ENCODE data around the gene RFX3.

Gene RFX3

DNA sequence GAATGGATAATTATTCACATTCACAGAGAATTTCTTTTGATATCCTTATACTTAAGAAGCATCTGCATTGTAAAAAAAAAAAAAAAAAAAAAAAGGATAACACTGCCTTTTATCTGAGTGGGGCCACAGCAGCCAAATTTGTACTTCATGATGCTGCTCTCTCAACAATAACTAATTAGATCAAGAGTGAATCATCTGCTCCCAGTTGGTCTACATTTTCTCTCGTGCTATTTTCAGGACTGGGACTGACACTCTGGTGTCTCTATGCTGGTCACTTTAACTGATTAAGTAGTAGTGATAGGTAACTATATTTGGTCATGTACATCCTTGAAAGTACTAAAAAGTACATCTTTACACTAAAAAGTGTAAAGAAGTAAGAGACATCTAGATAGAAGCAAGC lies 90.1 kb downstream of the RFX3 start:
- Mint-ChIP-seq H3K4me1 (peaks cover 24% of the 10 kb centered on the region), H3K36me3 (peaks cover 24% of the 10 kb centered on the region), H3K27me3 (no peaks in the 10 kb centered on the region), H3K9me3 (peaks cover 5% of the 10 kb centered on the region), H3K27ac (peak overlapping the region; percentile 2), H3K4me3 (no peak overlapping the region)

DNA sequence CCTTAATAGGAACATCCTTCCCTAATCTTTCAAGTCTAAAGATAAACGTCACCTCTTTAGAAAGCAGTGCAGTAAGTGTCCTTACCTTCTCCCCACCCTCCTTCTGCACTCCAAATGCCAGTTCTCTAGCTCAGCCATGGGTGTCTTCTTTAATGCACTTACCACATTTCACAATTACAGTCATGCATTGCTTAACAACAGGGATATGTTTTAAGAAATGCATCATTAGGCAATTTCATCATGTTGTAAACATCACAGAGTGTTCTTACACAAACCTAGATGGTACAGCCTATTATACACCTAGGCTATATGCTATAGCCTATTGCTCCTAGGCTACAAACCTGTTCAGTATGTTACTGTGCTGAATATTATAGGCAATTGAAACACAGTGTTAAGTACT lies 91.2 kb downstream of the RFX3 start:
- Mint-ChIP-seq H3K36me3 (peaks cover 24% of the 10 kb centered on the region), H3K27ac (no peak overlapping the region)

DNA sequence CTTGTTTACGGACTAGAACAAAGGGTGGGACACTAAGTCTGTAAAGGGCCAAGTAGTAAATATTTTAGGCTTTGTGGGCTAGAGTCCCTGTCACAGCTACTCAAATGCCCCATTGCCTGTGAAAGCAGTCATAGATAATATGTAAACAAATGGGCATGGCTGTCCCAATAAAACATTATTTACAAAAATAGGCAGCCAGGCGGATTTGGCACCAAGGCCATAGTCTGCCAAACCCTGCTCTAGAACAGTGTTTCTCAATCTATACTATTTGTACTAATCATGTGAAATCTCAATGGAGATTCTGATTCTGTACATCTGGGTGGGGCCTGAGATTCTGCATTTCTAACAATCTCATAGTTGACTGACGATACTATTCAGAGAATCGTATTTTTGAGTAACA lies 92.0 kb downstream of the RFX3 start:
- no peak overlapping the region for H3K27ac Mint-ChIP-seq
- H3K4me3 Mint-ChIP-seq = no peak overlapping the region
- H3K27me3 Mint-ChIP-seq = no peaks in the 10 kb centered on the region
- peaks cover 24% of the 10 kb centered on the region for H3K36me3 Mint-ChIP-seq
- peaks cover 5% of the 10 kb centered on the region for H3K9me3 Mint-ChIP-seq
- H3K4me1 Mint-ChIP-seq = peaks cover 13% of the 10 kb centered on the region

More for the DNA sequence above, 91.2 kb downstream of the RFX3 start:
- H3K4me1 Mint-ChIP-seq = peaks cover 19% of the 10 kb centered on the region
- peaks cover 5% of the 10 kb centered on the region for H3K9me3 Mint-ChIP-seq
- no peak overlapping the region for H3K4me3 Mint-ChIP-seq
- no peaks in the 10 kb centered on the region for H3K27me3 Mint-ChIP-seq

DNA sequence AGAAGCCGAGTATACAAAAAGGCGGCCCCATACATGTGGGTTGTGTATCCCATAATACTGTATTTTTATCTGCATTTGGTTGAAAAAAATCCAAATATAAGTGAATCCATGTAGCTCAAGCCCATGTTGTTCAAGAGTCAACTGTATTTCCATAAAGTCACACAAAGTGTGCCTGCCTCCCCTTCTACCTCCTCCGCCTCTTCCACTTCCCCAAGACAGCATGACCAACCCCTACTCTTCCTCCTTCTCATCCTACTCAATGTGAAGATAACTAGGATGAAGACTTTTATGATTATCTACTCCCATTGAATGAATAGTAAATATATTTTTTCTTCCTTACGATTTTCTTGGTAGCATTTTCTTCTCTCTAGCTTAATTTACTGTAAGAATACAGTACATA lies 92.7 kb downstream of the RFX3 start:
- no peaks in the 10 kb centered on the region for H3K27me3 Mint-ChIP-seq
- no peak overlapping the region for H3K4me3 Mint-ChIP-seq
- H3K4me1 Mint-ChIP-seq = peaks cover 9% of the 10 kb centered on the region
- H3K36me3 Mint-ChIP-seq = peaks cover 25% of the 10 kb centered on the region
- peaks cover 5% of the 10 kb centered on the region for H3K9me3 Mint-ChIP-seq
- H3K27ac Mint-ChIP-seq = no peak overlapping the region

DNA sequence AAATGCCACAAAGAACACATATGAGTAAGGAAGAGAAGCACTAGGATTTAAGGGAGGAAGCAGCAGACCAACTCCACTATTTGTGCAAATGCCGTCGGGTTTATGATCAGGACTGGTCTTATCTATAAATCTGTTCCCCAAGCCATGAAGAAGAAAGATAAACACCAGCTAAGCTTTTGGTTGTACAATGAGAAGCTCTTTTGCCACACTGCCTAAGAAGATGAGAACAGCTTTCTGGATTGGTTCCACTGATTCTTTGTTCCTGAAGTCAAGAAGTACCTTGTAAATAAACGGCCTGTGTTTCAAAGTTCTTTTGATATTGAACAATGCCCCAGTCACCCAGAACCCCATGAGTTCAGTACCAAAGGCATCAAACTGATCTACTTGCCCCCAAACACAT lies 93.9 kb downstream of the RFX3 start:
- Mint-ChIP-seq H3K9me3 (peaks cover 6% of the 10 kb centered on the region), H3K4me3 (no peak overlapping the region), H3K36me3 (peaks cover 26% of the 10 kb centered on the region), H3K27me3 (no peaks in the 10 kb centered on the region), H3K4me1 (peaks cover 9% of the 10 kb centered on the region), H3K27ac (no peak overlapping the region)

DNA sequence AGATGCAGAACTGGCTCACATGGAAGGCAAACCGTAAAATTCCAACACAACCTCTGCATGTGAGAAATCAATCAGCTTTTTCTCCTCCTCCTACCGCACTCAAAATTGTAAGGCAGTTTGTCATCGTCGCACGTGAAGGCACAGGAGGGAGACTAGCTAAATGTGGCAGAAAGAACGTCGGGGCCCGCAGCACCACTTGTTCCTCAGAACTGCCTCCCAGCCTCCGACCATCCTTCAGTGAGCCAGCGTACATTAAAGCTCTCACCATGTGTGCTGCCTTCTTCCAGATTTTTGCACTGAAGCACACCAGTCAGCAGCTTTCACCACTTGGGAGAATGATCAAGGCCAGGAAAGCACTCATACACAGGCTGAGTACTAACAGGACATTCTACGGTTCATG lies 105.9 kb downstream of the RFX3 start:
- Mint-ChIP-seq H3K4me3 (no peak overlapping the region), H3K36me3 (peaks cover 9% of the 10 kb centered on the region), H3K27me3 (no peaks in the 10 kb centered on the region), H3K4me1 (peaks cover 25% of the 10 kb centered on the region), H3K27ac (no peak overlapping the region), H3K9me3 (no peaks in the 10 kb centered on the region)

DNA sequence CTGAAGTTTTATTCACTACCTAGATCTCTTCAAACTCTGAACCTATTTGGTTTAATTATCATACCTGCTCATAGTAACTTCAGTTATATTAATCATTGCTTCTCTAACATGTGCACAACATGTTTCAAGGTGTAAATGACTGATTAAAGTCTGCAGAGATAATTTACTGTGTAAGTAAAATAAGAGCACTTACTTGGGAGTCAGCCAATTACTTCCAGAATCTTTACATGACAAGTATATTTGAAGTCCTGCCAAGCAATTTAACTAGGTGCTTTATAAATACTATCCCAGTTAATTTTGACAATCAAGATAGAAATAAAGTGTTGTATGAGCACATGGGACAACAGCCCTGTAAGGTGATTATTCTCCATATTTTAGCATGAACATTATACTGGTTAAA lies 109.9 kb downstream of the RFX3 start:
- Mint-ChIP-seq H3K36me3 (peaks cover 7% of the 10 kb centered on the region), H3K4me1 (peaks cover 16% of the 10 kb centered on the region), H3K4me3 (no peak overlapping the region), H3K27ac (no peak overlapping the region), H3K27me3 (no peaks in the 10 kb centered on the region), H3K9me3 (no peaks in the 10 kb centered on the region)

DNA sequence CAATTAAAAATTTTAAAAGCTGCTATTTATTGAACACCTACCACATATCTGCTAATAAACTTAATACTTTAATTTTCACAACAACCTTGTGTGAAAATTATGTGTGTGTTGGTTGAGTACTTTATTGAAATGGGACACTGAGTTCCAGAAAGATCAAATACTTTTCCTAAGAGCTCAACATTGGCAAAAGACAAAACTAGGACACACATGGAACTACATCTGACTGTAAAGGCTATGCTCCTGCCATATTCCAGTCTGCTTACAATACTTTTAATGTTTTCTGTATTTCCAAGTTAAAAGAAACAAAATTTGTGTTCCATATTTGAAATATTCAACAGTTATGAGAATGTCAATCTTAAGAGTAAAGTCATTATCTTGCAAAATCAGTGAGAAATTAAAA lies 111.8 kb downstream of the RFX3 start:
- Mint-ChIP-seq H3K27me3 (no peaks in the 10 kb centered on the region), H3K27ac (no peak overlapping the region), H3K4me1 (peaks cover 16% of the 10 kb centered on the region), H3K4me3 (no peak overlapping the region), H3K9me3 (no peaks in the 10 kb centered on the region), H3K36me3 (peaks cover 7% of the 10 kb centered on the region)

DNA sequence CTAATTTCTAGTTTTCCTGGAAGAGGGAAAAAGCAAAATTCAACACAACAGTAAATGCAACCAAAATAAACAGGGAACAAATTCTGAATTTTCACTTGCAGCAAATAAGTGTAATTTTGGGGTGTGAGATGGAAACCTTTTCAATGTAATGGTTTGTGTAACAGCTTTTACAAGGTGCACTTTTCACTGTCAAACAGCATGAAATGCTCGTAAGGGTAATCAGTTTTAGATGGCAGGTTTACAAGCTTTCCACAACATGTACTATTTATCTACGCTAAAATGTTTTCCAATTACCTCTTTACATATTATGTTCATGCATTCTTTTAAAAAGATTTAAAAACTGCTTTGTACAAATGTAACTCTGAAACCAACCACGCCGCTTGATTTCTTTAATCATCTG lies 115.3 kb downstream of the RFX3 start:
- Mint-ChIP-seq H3K36me3 (peaks cover 3% of the 10 kb centered on the region), H3K27ac (no peak overlapping the region), H3K4me1 (peaks cover 13% of the 10 kb centered on the region), H3K4me3 (no peak overlapping the region), H3K27me3 (no peaks in the 10 kb centered on the region), H3K9me3 (no peaks in the 10 kb centered on the region)

DNA sequence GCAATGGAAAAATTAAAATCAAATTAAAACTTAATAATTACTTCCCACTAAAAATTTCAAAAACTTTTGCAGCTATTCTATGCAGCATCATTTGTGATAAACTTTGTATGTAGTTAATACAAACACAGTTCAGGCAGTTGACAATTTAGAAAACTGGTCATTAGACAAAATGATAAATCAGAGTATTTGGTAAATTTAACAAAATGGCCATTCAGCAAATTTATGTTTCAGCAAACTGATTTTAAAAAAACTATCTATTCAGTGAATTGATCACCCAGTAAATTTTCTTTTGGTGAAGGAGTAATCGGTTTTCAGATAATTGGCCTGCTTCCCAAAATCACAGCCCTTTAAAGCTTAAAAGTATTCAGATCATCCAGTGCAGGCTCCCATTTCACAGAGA lies 116.3 kb downstream of the RFX3 start:
- H3K4me3 Mint-ChIP-seq = no peak overlapping the region
- no peaks in the 10 kb centered on the region for H3K9me3 Mint-ChIP-seq
- no peak overlapping the region for H3K27ac Mint-ChIP-seq
- peaks cover 3% of the 10 kb centered on the region for H3K36me3 Mint-ChIP-seq
- peaks cover 23% of the 10 kb centered on the region for H3K4me1 Mint-ChIP-seq
- H3K27me3 Mint-ChIP-seq = no peaks in the 10 kb centered on the region

DNA sequence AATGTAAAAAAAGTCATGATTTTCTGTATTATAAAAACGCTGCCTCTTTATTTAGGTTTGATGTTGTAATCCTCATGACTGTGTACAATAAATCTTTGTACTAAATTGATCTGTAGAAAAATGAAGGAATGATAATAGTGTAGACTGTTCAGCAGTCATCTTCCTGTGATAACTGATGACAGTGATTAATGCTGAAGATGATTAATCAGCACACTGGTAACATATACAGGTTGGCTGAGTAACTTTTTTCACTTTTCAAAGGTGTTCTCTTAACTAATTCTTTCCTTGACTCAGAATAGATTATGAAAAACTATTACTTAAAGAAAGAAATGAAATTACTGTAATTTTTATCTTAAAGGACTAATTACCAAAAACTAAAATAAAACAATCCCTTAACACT lies 122.5 kb downstream of the RFX3 start:
- peaks cover 65% of the 10 kb centered on the region for H3K4me1 Mint-ChIP-seq
- peak overlapping the region; percentile 92 for H3K27ac Mint-ChIP-seq
- H3K36me3 Mint-ChIP-seq = peaks cover 3% of the 10 kb centered on the region
- peak overlapping the region; percentile 63 for H3K4me3 Mint-ChIP-seq
- no peaks in the 10 kb centered on the region for H3K9me3 Mint-ChIP-seq
- H3K27me3 Mint-ChIP-seq = no peaks in the 10 kb centered on the region

DNA sequence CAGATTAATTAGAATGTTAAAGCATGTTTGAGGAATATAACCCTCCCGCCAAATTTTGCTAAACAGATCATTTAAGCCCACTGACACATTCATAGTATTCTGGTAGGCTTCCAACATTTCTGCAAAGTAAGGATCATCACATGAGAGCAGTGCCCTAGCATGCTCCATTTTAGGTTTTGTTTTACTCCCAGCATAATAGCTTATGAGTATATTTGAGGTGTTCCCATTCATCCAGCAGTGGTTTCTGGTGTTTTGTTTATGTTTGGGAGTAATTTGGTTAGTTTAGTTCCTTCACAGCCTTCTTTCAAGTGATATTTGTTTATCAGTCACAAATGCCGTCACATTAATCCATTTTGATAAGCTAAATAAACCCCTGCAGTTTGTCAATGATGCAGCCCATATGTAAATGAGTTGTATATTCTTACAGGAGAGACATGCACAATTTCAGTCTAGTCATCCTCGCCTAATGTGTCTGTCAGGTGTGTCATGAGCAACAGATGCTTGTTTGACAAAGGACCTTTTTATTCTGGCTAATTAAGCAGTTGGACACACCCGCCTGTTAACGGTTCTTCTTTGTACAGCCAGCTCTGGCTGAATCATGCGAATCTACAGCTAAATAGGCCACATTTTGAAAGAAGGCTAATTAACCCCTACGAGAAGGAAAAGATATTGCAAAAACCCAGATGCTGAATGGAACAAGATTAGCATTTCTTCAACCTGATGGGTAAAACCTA lies 124.4 kb downstream of the RFX3 start:
- no peaks in the 10 kb centered on the region for H3K27me3 Mint-ChIP-seq
- peaks cover 4% of the 10 kb centered on the region for H3K36me3 Mint-ChIP-seq
- H3K27ac Mint-ChIP-seq = peak overlapping the region; percentile 35
- H3K4me3 Mint-ChIP-seq = no peak overlapping the region
- no peaks in the 10 kb centered on the region for H3K9me3 Mint-ChIP-seq
- H3K4me1 Mint-ChIP-seq = peaks cover 84% of the 10 kb centered on the region

DNA sequence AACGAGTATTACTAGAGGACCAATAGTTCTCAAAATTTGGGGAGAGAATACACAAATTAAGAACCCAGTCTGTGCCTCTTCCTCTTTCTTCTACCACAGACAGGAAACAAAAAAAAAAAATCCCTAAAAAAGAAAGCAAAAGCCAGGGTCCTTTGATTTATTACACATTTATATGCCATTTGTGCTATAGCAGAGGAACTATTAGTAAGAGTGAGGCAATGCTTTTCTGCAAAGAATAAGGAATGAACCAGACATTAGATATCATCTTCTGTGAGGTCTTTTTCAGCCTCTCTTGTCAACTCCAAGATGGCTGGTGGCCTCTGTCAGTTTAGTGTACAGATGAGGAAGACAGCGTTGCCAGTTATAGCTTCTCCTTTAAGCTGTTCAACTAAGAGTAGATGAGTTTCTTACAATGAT lies 127.6 kb downstream of the RFX3 start:
- Mint-ChIP-seq H3K36me3 (peaks cover 12% of the 10 kb centered on the region), H3K4me3 (peak overlapping the region; percentile 76), H3K9me3 (no peaks in the 10 kb centered on the region), H3K27ac (peak overlapping the region; percentile 96), H3K4me1 (peaks cover 62% of the 10 kb centered on the region), H3K27me3 (no peaks in the 10 kb centered on the region)

DNA sequence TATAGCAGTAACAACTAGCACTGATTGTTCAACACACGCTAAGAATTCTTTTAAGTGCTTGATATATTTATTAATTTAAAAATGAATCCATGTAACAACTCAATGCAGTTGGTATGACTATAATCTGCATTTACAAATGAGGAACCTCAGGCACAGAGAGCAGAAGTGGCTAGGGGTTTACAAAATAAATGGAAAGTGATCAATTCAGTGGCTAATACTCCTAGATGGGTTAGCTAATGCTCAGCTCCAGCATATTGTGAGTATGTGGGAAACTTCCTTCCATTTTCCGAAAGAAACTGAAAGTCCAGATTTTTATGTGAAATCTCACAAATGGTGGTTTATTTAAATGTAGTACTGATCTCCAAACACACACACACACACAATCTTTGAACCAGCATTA lies 128.0 kb downstream of the RFX3 start:
- no peaks in the 10 kb centered on the region for H3K27me3 Mint-ChIP-seq
- no peaks in the 10 kb centered on the region for H3K9me3 Mint-ChIP-seq
- H3K36me3 Mint-ChIP-seq = peaks cover 12% of the 10 kb centered on the region
- H3K4me1 Mint-ChIP-seq = peaks cover 58% of the 10 kb centered on the region
- H3K4me3 Mint-ChIP-seq = peak overlapping the region; percentile 76
- H3K27ac Mint-ChIP-seq = peak overlapping the region; percentile 96

DNA sequence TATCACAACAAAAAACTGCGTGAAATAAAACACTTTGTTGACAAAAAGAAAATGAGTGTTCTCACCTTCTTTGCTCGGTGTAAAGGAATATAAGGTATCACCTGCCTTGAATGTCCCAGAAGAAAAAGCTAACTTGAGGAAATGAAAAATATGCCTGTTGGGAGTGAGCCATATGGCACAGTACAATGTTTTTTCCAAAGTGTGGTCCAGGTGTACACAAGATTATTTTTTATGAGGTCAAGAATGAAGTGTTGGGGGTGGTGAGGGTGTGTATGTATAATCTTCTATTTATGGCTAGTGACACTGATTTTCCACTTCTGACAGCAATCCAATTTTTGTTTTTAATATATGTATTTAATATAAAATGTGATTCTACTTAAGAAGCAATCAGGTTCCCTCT lies 134.4 kb downstream of the RFX3 start:
- Mint-ChIP-seq H3K4me3 (no peak overlapping the region), H3K27ac (no peak overlapping the region), H3K36me3 (peaks cover 56% of the 10 kb centered on the region)

DNA sequence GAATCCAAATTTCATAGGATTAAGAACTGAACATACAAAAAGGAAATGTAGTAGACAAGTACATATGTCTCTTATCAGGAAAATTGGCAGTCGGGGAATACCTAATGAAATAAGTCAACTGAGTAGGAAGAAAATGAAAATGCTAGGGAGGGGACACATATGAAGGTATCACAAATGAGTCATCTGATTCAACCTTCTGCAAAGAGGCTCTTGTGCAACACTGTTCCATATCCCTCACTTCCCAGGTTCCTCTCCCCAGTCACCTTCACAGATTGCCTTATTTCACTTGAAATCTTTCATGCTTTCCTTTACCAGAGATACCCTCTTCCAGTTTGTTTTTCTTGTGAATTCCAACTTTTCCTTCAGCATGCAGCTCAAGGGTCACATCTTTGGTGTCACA lies 139.0 kb downstream of the RFX3 start:
- no peaks in the 10 kb centered on the region for H3K27me3 Mint-ChIP-seq
- H3K36me3 Mint-ChIP-seq = peaks cover 47% of the 10 kb centered on the region
- peaks cover 13% of the 10 kb centered on the region for H3K9me3 Mint-ChIP-seq
- H3K4me3 Mint-ChIP-seq = peak overlapping the region; percentile 73
- H3K27ac Mint-ChIP-seq = peak overlapping the region; percentile 84
- peaks cover 73% of the 10 kb centered on the region for H3K4me1 Mint-ChIP-seq

More for the DNA sequence above, 134.4 kb downstream of the RFX3 start:
- no peaks in the 10 kb centered on the region for H3K27me3 Mint-ChIP-seq
- peaks cover 10% of the 10 kb centered on the region for H3K9me3 Mint-ChIP-seq
- H3K4me1 Mint-ChIP-seq = peaks cover 55% of the 10 kb centered on the region

DNA sequence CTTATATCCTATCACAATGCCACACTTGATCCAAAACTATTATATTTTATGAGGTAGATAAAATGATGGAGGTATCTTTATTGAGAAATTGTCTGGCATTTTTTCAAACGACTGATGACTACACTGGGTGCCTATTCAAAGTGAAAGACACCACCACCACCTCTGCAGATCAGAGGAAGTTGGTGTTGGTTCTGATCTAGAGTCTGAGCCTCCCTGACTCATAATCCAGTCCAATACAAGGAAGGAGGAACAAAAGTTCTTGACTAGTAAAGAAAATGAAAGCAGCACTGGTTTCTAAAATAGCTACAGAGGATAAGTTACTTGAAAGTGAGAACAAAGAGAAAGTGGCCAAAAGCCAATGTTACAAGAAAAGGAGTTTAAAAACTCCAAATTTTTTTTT lies 139.9 kb downstream of the RFX3 start:
- H3K36me3 Mint-ChIP-seq = peaks cover 39% of the 10 kb centered on the region

More for the DNA sequence above, 139.9 kb downstream of the RFX3 start:
- Mint-ChIP-seq H3K4me1 (peaks cover 68% of the 10 kb centered on the region), H3K27me3 (no peaks in the 10 kb centered on the region), H3K9me3 (peaks cover 13% of the 10 kb centered on the region), H3K27ac (peak overlapping the region; percentile 82), H3K4me3 (peak overlapping the region; percentile 60)

Data from activated naive CD4-positive, alpha-beta T cell treated with anti-CD3 and anti-CD28 coated beads, Interleukin-2, amount 50 U/mL, for 24 hours (primary cell).